DND-41 (cell line): Measurements from ENCODE around the gene FAM161A.

ENCODE experiments used
- ATAC-seq: fragments of 200-7000 bp; cut with Tn5 transposase; 3 replicates; pipeline ENCODE4 v1.9.1; 2021; ENCODE audit warnings: low read depth; ENCODE audit not compliant: insufficient read depth
- DNase-seq: peaks from one replicate; pipeline ENCODE4 v3.0.0-alpha.2; 2020
- H2AFZ ChIP-seq: 2 replicates; pipeline ENCODE4 v1.6.0; 2012; ENCODE audit warnings: low read depth, low read length
- H3K27ac ChIP-seq: 2 replicates; pipeline ENCODE4 v1.5.1; 2012; ENCODE audit warnings: low read length, inconsistent platforms
- H3K27me3 ChIP-seq: fragments of 200-600 bp; sonication (generic); 2 replicates; pipeline ENCODE4 v1.6.0; 2012; ENCODE audit warnings: low read length, mild to moderate bottlenecking, inconsistent platforms; ENCODE audit not compliant: insufficient read depth, poor library complexity
- H3K36me3 ChIP-seq: 2 replicates; pipeline ENCODE4 v1.5.1; 2012; ENCODE audit warnings: low read length, inconsistent platforms; ENCODE audit not compliant: insufficient read depth
- H3K4me1 ChIP-seq: 2 replicates; pipeline ENCODE4 v1.5.1; 2012; ENCODE audit warnings: mild to moderate bottlenecking, low read length; ENCODE audit not compliant: insufficient read depth
- H3K4me2 ChIP-seq: 2 replicates; pipeline ENCODE4 v1.6.0; 2012; ENCODE audit warnings: mild to moderate bottlenecking, moderate library complexity, low read length, inconsistent platforms; ENCODE audit not compliant: insufficient read depth
- H3K4me3 ChIP-seq, 2 experiments: fragments of 200-600 bp in 1 of 2; shearing (Covaris generic) in 1 of 2; 2 replicates each; pipeline ENCODE4 v1.5.1; 2012 to 2016; ENCODE audit warnings: inconsistent platforms in 2 of 2, low read length in 2 of 2, mild to moderate bottlenecking in 2 of 2, low read depth in 1 of 2, moderate library complexity in 1 of 2
- H3K79me2 ChIP-seq: 2 replicates; pipeline ENCODE4 v1.6.0; 2012; ENCODE audit warnings: low read length, inconsistent platforms; ENCODE audit not compliant: insufficient read depth
- H3K9ac ChIP-seq: 2 replicates; pipeline ENCODE4 v1.6.0; 2012; ENCODE audit warnings: low read depth, mild to moderate bottlenecking, inconsistent platforms, low read length, moderate library complexity
- H3K9me3 ChIP-seq: 2 replicates; pipeline ENCODE4 v1.5.1; 2012; ENCODE audit warnings: low read length, moderate library complexity, mild to moderate bottlenecking, inconsistent platforms; ENCODE audit not compliant: insufficient read depth, severe bottlenecking
- H4K20me1 ChIP-seq: 2 replicates; pipeline ENCODE4 v1.6.0; 2012; ENCODE audit warnings: low read length; ENCODE audit not compliant: insufficient read depth
- CTCF ChIP-seq: IDR thresholded peaks from 2 replicates; pipeline ENCODE4 v1.5.1; 2012; ENCODE audit warnings: borderline replicate concordance, low read length, moderate library complexity, mild to moderate bottlenecking; ENCODE audit not compliant: poor library complexity, severe bottlenecking; ENCODE audit errors: extremely low read depth
- EZH2 ChIP-seq: IDR thresholded peaks from 3 replicates; pipeline ENCODE4 v1.6.1; 2012; ENCODE audit warnings: borderline replicate concordance, low read depth, mild to moderate bottlenecking, moderate library complexity, low read length, inconsistent platforms; ENCODE audit not compliant: severe bottlenecking

The FAM161A gene

GRCh38 chr2:61888267-61889055 is 34.6 kb upstream of the FAM161A start, which contains the start of gene CCT4:
Gene CCT4, minus strand, starts transcription at chr2:61888656. Its CDS starts 149 bp downstream, at chr2:61888507.
- Histone ChIP-seq H3K9ac (peak within 1 kb of the TSS; percentile 86), H3K4me2 (peak within 1 kb of the TSS; percentile 75), H4K20me1 (peaks cover 38% of the 10 kb centered on the region), H3K27me3 (no peaks in the 10 kb centered on the region), H3K79me2 (peaks cover 56% of the 10 kb centered on the region), H3K4me1 (peaks cover 31% of the 10 kb centered on the region), H3K27ac (peak within 1 kb of the TSS; percentile 91), H3K9me3 (no peaks in the 10 kb centered on the region), H2AFZ (peak within 1 kb of the TSS; percentile 86), H3K36me3 (peaks cover 48% of the 10 kb centered on the region), H3K4me3 (peak within 1 kb of the TSS; percentile 70 to 78)
- peak; percentile 13 for TF ChIP-seq CTCF
- no peak for TF ChIP-seq EZH2
- DNase-seq (peak; percentile 91), ATAC-seq (peak; percentile 91)

- peak overlapping the region; percentile 70 to 78 for H3K4me3 ChIP-seq
- H3K27ac ChIP-seq = peak overlapping the region; percentile 91
- ATAC-seq = peak; percentile 3; the same call in 2 of the 3 replicates
- peak; percentile 33 for DNase-seq
- peak overlapping the region; percentile 86 for H2AFZ ChIP-seq
- peaks cover 62% of the 10 kb centered on the region for H3K79me2 ChIP-seq
- TF ChIP-seq EZH2 = no peak
- TF ChIP-seq CTCF = peak; percentile 1
- H3K4me2 ChIP-seq = peak overlapping the region; percentile 75
- peaks cover 55% of the 10 kb centered on the region for H3K36me3 ChIP-seq
- no peaks in the 10 kb centered on the region for H3K27me3 ChIP-seq
- peaks cover 39% of the 10 kb centered on the region for H4K20me1 ChIP-seq
- peaks cover 31% of the 10 kb centered on the region for H3K4me1 ChIP-seq
- no peaks in the 10 kb centered on the region for H3K9me3 ChIP-seq
- H3K9ac ChIP-seq = peak overlapping the region; percentile 86
Measured at GRCh38 chr2:61887717-61888266, 33.9 kb upstream of the FAM161A start.

GRCh38 chr2:61885896-61886603 is 32.2 kb upstream of the FAM161A start:
- Histone ChIP-seq H3K9me3 (no peaks in the 10 kb centered on the region), H3K9ac (peak overlapping the region; percentile 86; the same call in 1 of the 2 replicates), H3K4me1 (peaks cover 31% of the 10 kb centered on the region), H3K4me3 (peak overlapping the region in 1 of 2 experiments; percentile 70; a peak in 2 of 4 replicates), H3K79me2 (peaks cover 72% of the 10 kb centered on the region), H3K4me2 (peak overlapping the region; percentile 75), H4K20me1 (peaks cover 40% of the 10 kb centered on the region), H3K27ac (no peak overlapping the region), H3K36me3 (peaks cover 72% of the 10 kb centered on the region), H3K27me3 (no peaks in the 10 kb centered on the region), H2AFZ (no peak overlapping the region)
- TF ChIP-seq EZH2 (no peak), CTCF (no peak)
- DNase-seq = no peak
- ATAC-seq = no peak
